ENCODE results near the gene ATP8B3. TPM values are rescaled to one million over a fixed set of nuclear protein-coding genes. Genes with fewer than 3 reads are reported as not detected.

The ATP8B3 gene
- total RNA-seq, 4 donors from 2014 or later: 0.09 to 0.24 TPM; not detected in 2

DNA sequence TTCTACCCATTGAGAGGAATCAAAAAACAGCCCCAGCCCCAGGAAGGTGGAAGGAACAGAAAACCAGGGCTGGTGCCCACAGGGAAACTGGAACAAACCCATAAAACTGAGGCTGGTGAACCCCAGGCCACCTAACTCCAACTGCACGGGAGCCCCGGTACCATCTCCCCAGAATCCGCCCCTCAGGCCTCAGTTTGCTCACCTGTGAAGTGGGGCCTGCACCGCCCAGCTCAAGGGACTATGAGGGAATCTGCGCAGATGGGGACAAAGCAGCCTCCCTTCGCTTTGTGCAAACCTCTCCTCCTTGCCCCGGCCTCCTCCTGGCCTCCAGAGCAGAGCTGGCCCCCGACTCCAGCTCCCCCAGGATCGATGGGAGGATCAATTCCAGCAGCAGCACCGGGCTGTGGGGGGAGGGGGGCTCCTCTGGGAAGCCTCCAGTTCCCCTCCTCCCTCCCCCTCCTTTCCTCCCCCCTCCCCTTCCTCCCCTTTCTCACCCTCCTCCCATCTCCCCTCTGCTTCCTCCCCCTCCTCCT, 67.9 kb downstream of the ATP8B3 start:
- DNase-seq (no peak), ATAC-seq (no peak)
- intact Hi-C loops (cut with DNase I; ENCODE audit: low total_unique reads): no loop called here
- in situ Hi-C loops (cut with MboI; ENCODE audit: low sequenced_read_pairs in 4 of 4): no loop called here
- TF ChIP-seq POLR2A (IDR thresholded peaks at IDR 0.05): no peak
- TF ChIP-seq CTCF (IDR thresholded peaks at IDR 0.05 in 4 of 5, conservative IDR thresholded peaks at IDR 0.05 in 1 of 5): no peak
- Histone ChIP-seq H3K4me1 (peaks cover 0 to 4% of the 10 kb centered on the region in 2 donors), H3K27ac (no peak overlapping the region), H3K9me3 (no peaks in the 10 kb centered on the region), H3K27me3 (peaks cover 60 to 73% (median 67%) of the 10 kb centered on the region in 3 donors), H3K4me3 (no peak overlapping the region), H3K36me3 (no peaks in the 10 kb centered on the region)

GRCh38 chr19:1742989-1743696, 68.9 kb downstream of the ATP8B3 start:
- no peaks in the 10 kb centered on the region for H3K36me3 ChIP-seq
- no peak for TF ChIP-seq CTCF (IDR thresholded peaks at IDR 0.05 in 4 of 5, conservative IDR thresholded peaks at IDR 0.05 in 1 of 5)
- no peak for TF ChIP-seq POLR2A (IDR thresholded peaks at IDR 0.05)
- no peak overlapping the region for H3K27ac ChIP-seq
- H3K4me3 ChIP-seq: no peak overlapping the region
- in situ Hi-C loops (cut with MboI; ENCODE audit: low sequenced_read_pairs in 4 of 4): no loop called here
- ATAC-seq (no peak), DNase-seq (no peak)
- no peaks in the 10 kb centered on the region for H3K9me3 ChIP-seq
- peaks cover 57 to 66% (median 57%) of the 10 kb centered on the region in 3 donors for H3K27me3 ChIP-seq
- no peaks in the 10 kb centered on the region for H3K4me1 ChIP-seq
- intact Hi-C loops (cut with DNase I; ENCODE audit: low total_unique reads): no loop called here

DNA sequence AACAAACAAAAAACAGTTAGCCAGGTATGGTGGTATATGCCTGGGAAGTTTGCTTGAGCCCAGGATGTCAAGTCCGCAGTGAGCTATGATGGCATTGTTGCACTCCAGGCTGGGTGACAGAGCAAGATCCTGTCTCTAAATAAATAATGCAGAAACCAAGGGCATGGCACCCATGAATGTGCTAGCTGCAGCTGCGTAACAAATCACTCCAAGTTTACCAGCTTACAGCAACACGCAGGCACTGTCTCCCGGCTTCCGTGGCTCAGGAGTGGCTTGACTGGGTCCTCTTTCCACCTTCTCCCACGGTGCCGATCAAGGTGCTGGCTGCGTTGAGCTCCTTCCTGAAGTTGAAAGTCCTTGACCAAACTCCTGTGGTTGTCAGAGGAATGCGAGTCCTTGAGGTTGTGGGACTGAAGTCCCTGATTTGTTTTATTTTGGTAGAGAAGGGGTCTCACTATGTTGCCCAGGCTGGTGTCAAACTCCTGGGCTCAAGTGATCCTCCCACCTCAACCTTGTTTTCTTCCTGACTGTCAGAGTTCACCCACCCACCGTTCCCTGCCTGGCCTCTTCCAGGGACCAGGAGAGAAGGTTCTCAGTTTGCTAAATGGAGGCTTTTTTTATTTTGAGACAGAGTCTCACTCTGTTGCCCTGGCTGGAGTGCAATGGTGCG, 72.0 kb downstream of the ATP8B3 start:
- no peaks in the 10 kb centered on the region for H3K9me3 ChIP-seq
- no peak overlapping the region for H3K27ac ChIP-seq
- H3K4me1 ChIP-seq: no peaks in the 10 kb centered on the region
- ATAC-seq (no peak), DNase-seq (no peak)
- no peak overlapping the region for H3K4me3 ChIP-seq
- TF ChIP-seq CTCF (IDR thresholded peaks at IDR 0.05 in 4 of 5, conservative IDR thresholded peaks at IDR 0.05 in 1 of 5): no peak
- TF ChIP-seq POLR2A (IDR thresholded peaks at IDR 0.05): no peak
- intact Hi-C loops (cut with DNase I; ENCODE audit: low total_unique reads) (no loop called here), in situ Hi-C loops (cut with MboI; ENCODE audit: low sequenced_read_pairs in 4 of 4) (no loop called here)
- H3K36me3 ChIP-seq: no peaks in the 10 kb centered on the region
- H3K27me3 ChIP-seq: peaks cover 56 to 62% (median 59%) of the 10 kb centered on the region in 3 donors

- DNase-seq (no peak), ATAC-seq (no peak)
- Histone ChIP-seq H3K4me3 (no peak overlapping the region), H3K27ac (no peak overlapping the region), H3K4me1 (no peaks in the 10 kb centered on the region), H3K36me3 (no peaks in the 10 kb centered on the region), H3K9me3 (no peaks in the 10 kb centered on the region), H3K27me3 (peaks cover 47 to 71% (median 69%) of the 10 kb centered on the region in 3 donors)
- no peak for TF ChIP-seq POLR2A (IDR thresholded peaks at IDR 0.05)
- no peak for TF ChIP-seq CTCF (IDR thresholded peaks at IDR 0.05 in 4 of 5, conservative IDR thresholded peaks at IDR 0.05 in 1 of 5)
- intact Hi-C loops (cut with DNase I; ENCODE audit: low total_unique reads) (no loop called here), in situ Hi-C loops (cut with MboI; ENCODE audit: low sequenced_read_pairs in 4 of 4) (no loop called here)
These were observed 75.1 kb downstream of the ATP8B3 start for GRCh38 chr19:1736927-1737326.
